Measurements from ENCODE around the gene PIH1D1.

Gene PIH1D1

GRCh38 chr19:49438261-49438660 is 13.4 kb downstream of the PIH1D1 start:
- no peak for DNase-seq (ENCODE audit: low read depth)
- no peak overlapping the region for H3K4me3 ChIP-seq (ENCODE audit: low read length)
- TF ChIP-seq CTCF (conservative IDR thresholded peaks at IDR 0.05; ENCODE audit: low read length), result no peak

GRCh38 chr19:49437231-49437630 is 14.4 kb downstream of the PIH1D1 start:
- no peak overlapping the region for H3K4me3 ChIP-seq (ENCODE audit: low read length)
- DNase-seq (ENCODE audit: low read depth), result no peak
- no peak for TF ChIP-seq CTCF (conservative IDR thresholded peaks at IDR 0.05; ENCODE audit: low read length)

GRCh38 chr19:49436381-49437017 is 15.1 kb downstream of the PIH1D1 start:
- DNase-seq (ENCODE audit: low read depth), result no peak

GRCh38 chr19:49435670-49436069 is 15.9 kb downstream of the PIH1D1 start:
- TF ChIP-seq CTCF (conservative IDR thresholded peaks at IDR 0.05; ENCODE audit: low read length), result no peak
- DNase-seq (ENCODE audit: low read depth), result no peak

More at GRCh38 chr19:49436381-49437017, 15.1 kb downstream of the PIH1D1 start:
- H3K4me3 ChIP-seq (ENCODE audit: low read length), result no peak overlapping the region
- no peak for TF ChIP-seq CTCF (conservative IDR thresholded peaks at IDR 0.05; ENCODE audit: low read length)

GRCh38 chr19:49434907-49435583 is 16.6 kb downstream of the PIH1D1 start:
- no peak for TF ChIP-seq CTCF (conservative IDR thresholded peaks at IDR 0.05; ENCODE audit: low read length)

More at GRCh38 chr19:49435670-49436069, 15.9 kb downstream of the PIH1D1 start:
- no peak overlapping the region for H3K4me3 ChIP-seq (ENCODE audit: low read length)

GRCh38 chr19:49433240-49433901 is 18.2 kb downstream of the PIH1D1 start:
- no peak for TF ChIP-seq CTCF (conservative IDR thresholded peaks at IDR 0.05; ENCODE audit: low read length)
- no peak overlapping the region for H3K4me3 ChIP-seq (ENCODE audit: low read length)
- DNase-seq (ENCODE audit: low read depth), result no peak

More at GRCh38 chr19:49434907-49435583, 16.6 kb downstream of the PIH1D1 start:
- no peak overlapping the region for H3K4me3 ChIP-seq (ENCODE audit: low read length)
- DNase-seq (ENCODE audit: low read depth), result no peak
